NCI-H82 (cell line): ENCODE data around the gene MYO7A.

Experiments
- DNase-seq: peaks from one replicate; lab custom pipeline; 2025; lab: John Stamatoyannopoulos, UW

MYO7A gene

GRCh38 chr11:77213589-77214428 is 85.8 kb downstream of the MYO7A start:
- DNase-seq: no peak

GRCh38 chr11:77214557-77214956 is 86.5 kb downstream of the MYO7A start:
- no peak for DNase-seq

DNA sequence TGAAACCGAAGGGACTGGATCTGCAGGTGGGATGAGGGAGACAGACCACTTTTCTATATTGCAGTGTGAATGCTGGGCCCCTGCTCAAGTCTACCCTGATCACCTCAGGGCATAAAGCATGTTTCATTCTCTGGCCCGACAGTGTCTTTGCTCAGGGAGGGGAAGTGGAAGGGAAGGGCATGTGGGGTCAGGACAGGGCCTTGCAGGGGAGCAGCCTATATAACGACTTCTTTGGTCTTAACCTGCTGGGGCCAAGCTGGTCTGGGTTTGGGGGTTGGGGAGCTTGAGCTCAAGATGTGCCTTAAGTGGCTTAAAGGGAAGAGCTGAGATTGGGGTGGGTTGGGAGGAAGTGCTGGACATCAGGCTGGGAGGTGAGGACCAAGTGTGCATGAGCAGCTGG is 87.1 kb downstream of the MYO7A start:
- DNase-seq: no peak

DNA sequence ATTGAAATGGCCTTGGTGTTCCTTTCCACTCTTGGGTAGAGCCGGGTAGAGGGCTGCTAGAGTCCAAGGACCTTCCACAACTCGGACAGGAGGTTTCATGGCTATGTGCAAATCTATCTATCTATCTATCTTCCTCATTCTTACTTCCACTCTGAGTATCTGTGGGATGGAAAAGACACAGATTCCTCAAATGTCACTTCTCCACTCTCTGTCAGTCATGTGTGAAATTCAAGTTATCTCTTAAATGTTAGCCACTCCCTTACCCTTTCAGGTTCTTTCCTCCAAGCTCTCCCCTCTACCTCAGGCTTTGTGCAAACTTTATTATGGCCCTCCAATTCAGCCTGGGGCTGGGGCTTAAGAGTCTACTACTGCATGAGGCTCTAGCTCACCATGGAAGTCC is 89.1 kb downstream of the MYO7A start:
- DNase-seq: no peak

GRCh38 chr11:77223797-77224196 is 95.8 kb downstream of the MYO7A start:
- DNase-seq: peak; percentile 13

DNA sequence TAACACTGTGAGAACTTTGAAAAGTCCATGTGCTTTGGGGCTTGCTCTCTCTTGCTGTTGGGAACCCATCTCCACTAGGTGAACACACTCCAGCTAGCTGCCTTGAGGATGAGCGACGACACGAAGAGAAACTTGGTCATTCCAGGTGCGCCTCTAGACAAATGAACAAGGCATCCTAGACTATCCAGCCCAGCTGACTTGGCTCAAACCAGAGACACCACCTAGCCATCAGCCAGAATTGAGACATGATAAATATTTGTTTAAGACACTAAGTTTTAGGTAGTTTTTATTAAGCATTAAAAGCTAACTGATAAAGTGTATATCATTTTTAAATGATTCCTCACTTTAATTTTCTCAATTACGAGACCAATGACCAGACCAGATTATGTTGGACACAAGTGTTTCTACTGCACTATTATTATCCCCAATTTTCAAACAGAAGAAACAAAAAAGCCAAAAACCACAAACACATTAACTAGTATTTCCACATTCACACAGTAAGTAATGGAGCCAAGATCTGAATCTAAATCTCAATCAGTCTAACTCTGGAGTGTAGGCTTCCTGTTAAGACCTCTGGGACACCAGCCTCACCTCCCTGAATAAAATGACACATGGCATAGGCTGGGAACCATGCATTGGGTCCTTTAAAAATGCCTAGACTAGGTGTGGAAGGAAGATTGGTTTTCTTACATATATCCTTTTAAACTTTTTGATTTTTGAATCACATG is 103.0 kb downstream of the MYO7A start:
- no peak for DNase-seq

DNA sequence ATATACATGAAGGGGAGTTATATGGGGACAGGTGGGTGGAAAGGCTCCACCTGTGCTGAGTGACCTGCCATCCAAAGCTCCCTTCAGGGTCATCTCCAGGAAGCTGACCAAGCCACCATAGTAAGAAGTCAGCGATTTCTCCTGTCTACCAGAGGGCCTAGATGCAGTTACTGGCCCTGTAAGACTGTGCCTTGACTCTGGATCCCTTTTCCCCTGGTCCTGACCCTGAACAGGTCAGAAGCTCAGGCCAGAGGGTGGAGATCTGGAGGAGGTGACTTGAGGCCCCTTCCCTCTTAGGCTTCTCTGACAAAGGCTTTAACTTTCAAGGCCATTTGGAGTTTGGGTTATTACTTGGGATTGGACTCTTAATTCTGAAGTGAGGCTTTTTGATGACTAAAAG is 103.8 kb downstream of the MYO7A start:
- no peak for DNase-seq

GRCh38 chr11:77232242-77232641 is 104.2 kb downstream of the MYO7A start:
- DNase-seq: no peak

- DNase-seq: peak; percentile 31
These were observed 105.0 kb downstream of the MYO7A start for GRCh38 chr11:77233011-77233410.

- DNase-seq: no peak
These were observed 108.9 kb downstream of the MYO7A start for GRCh38 chr11:77236901-77237300.

DNA sequence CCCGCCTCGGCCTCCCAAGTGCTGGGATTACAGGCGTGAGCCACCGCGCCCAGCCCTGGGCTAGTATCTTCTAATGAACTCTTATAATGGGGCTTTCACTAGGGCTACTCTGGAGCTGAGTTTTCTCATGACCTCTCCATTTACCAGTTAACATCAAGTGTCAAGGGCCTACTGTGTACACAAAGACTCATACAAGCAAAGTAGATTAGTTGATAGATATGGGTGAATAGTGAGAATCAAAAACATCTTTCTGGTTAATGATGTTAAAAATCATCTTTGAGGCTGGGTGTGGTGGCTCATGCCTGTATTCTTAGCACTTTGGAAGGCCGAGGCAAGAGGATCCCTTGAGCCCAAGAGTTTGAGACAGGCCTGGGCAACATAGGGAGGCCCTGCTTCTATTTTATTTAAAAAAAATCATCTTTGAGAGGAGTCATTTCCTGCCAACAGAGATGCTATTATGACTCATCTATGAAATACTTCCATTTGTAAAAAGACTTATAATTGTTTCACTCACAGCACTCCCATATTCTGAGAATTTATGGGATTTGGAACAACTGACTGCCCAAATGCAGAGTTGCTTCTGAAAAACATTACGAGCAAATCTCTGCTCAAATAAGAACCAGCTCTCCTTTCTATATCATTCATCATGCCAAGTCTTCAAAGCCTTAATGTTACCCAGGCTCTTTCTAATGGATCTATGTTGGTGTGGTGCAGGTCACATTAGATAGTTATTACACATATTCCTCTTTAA is 116.4 kb downstream of the MYO7A start:
- DNase-seq: no peak

- DNase-seq: no peak
These were observed 121.4 kb downstream of the MYO7A start for GRCh38 chr11:77249427-77249826.

- no peak for DNase-seq
These were observed 123.0 kb downstream of the MYO7A start for GRCh38 chr11:77250881-77251640.

- DNase-seq: no peak
These were observed 124.7 kb downstream of the MYO7A start for GRCh38 chr11:77252555-77253270.

DNA sequence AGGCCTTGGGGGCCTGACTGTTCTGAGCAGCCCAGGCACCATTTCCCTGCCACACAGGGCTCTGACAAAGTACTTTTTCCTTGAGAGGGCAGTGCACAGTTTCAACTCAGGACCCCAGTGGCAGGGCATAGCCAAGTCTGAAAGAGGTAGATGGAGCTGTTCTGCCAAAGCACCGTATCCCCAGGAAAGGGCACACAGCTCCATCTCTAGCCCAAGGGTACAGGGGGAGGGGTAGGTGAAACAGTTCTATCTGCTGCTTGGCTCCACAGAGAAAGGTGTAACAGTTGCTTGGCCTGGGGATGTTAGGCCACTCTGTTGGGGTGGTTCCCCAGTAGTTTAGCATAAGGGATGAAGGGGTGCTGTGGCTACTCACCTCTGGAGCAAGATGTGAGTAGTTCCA is 125.6 kb downstream of the MYO7A start:
- DNase-seq: no peak

DNA sequence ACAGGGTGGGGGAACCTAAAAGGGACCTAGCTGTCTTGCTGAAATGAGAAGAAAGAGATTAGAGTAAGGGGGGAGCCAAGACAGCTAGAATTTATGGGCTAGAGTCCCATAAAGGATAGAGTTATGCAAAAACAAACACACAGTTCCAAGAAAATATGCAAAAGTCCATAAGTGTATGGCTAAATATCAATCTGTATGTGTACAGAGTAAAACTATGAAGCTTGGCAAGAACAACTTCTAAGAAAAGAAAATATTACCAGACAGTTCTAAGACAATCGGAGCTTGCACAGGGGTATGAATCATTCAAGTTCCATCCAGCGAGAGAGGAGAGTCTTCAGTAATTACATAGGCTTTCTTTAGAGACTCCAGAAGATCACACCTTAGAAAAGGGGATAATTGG is 131.6 kb downstream of the MYO7A start:
- no peak for DNase-seq

- DNase-seq: no peak
These were observed 134.8 kb downstream of the MYO7A start for GRCh38 chr11:77262803-77263202.
